Measurements from ENCODE around the gene CDC23.

- TF ChIP-seq SUZ12 (IDR thresholded peaks at IDR 0.05): no peak
- TF ChIP-seq FOXM1 (IDR thresholded peaks at IDR 0.05; ENCODE audit: borderline replicate concordance): no peak
- TF ChIP-seq SP1 (IDR thresholded peaks at IDR 0.05): no peak
- TF ChIP-seq FOXA1 (IDR thresholded peaks at IDR 0.05): no peak
- no peak for TF ChIP-seq HDGF (IDR thresholded peaks at IDR 0.05; ENCODE audit: borderline replicate concordance)
- TF ChIP-seq ELF4 (IDR thresholded peaks at IDR 0.05): no peak
- no peak for TF ChIP-seq BHLHE40 (IDR thresholded peaks at IDR 0.05; ENCODE audit: borderline replicate concordance)
- TF ChIP-seq L3MBTL2 (conservative IDR thresholded peaks at IDR 0.05): no peak
- TF ChIP-seq FOXK2 (IDR thresholded peaks at IDR 0.05): no peak
- no peak for TF ChIP-seq LEF1 (IDR thresholded peaks at IDR 0.05; ENCODE audit: borderline replicate concordance)
- TF ChIP-seq NFRKB (IDR thresholded peaks at IDR 0.05): no peak
- no peak for TF ChIP-seq TARDBP (IDR thresholded peaks at IDR 0.05)
- TF ChIP-seq ZNF384 (IDR thresholded peaks at IDR 0.05): no peak
These were observed 10.4 kb upstream of the CDC23 start for GRCh38 chr5:138223532-138223931.
